PC-3 (cell line): Measurements from ENCODE around the gene FAF2. TPM values are rescaled to one million over a fixed set of nuclear protein-coding genes. Genes with fewer than 3 reads are reported as not detected.
"Not testable (repeated sequence)": the region's sequence is repeated elsewhere in the genome, so short reads cannot be mapped to it uniquely, and the experiment has no call there.

ENCODE experiments used
- ATAC-seq: fragments of 200-7000 bp; cut with Tn5 transposase; 2 replicates; pipeline ENCODE4 v1.9.1; 2020; ENCODE audit warnings: mild to moderate bottlenecking, moderate library complexity
- BruUV-seq: library from RNA; stranded (reverse); fragments of 400-500 nt; replicated peaks from 2 replicates; lab custom pipeline; 2021; lab: Mats Ljungman, UMichigan
- CTCF ChIA-PET: fragments of 300-600 bp; sonication (Branson Sonifier 250); formaldehyde crosslinking; loops from one replicate; lab custom pipeline; 2022; ENCODE audit warnings: antibody characterized with exemption; lab: Charles Lee
- POLR2A ChIA-PET: fragments of 300-600 bp; sonication (Branson Sonifier 250); formaldehyde crosslinking; loops from one replicate; lab custom pipeline; 2022; ENCODE audit warnings: antibody characterized with exemption; ENCODE audit not compliant: unreplicated experiment; lab: Charles Lee
- DNase-seq: peaks from one replicate; pipeline ENCODE4 v3.0.0-alpha.2; 2015
- H2AFZ ChIP-seq: fragments of 300-600 bp; sonication (generic); 2 replicates; pipeline ENCODE4 v1.6.0; 2016; ENCODE audit warnings: antibody characterized with exemption, low read length
- H3F3A ChIP-seq: fragments of 300-600 bp; sonication (generic); one replicate; pipeline ENCODE4 v1.6.0; 2017; ENCODE audit warnings: antibody characterized with exemption, low read length, control low read depth, mild to moderate bottlenecking; ENCODE audit not compliant: unreplicated experiment
- H3K27ac ChIP-seq: fragments of 300-600 bp; sonication (generic); 2 replicates; pipeline ENCODE4 v1.5.1; 2016; ENCODE audit warnings: mild to moderate bottlenecking, low read length
- H3K27me3 ChIP-seq: fragments of 300-600 bp; sonication (generic); 2 replicates; pipeline ENCODE4 v1.6.1; 2016; ENCODE audit warnings: low read length, mixed read lengths
- H3K36me3 ChIP-seq: fragments of 300-600 bp; sonication (generic); 2 replicates; pipeline ENCODE4 v1.6.1; 2016; ENCODE audit warnings: low read depth, mixed run types, low read length, mixed read lengths
- H3K4me1 ChIP-seq: fragments of 300-600 bp; sonication (generic); 2 replicates; pipeline ENCODE4 v1.5.1; 2016; ENCODE audit warnings: low read length; ENCODE audit not compliant: insufficient read depth
- H3K4me2 ChIP-seq: fragments of 300-600 bp; sonication (generic); 2 replicates; pipeline ENCODE4 v1.6.0; 2016; ENCODE audit warnings: low read length
- H3K4me3 ChIP-seq: fragments of 300-600 bp; sonication (generic); 2 replicates; pipeline ENCODE4 v1.5.1; 2016; ENCODE audit warnings: mild to moderate bottlenecking, low read length, mixed read lengths
- H3K79me2 ChIP-seq: fragments of 300-600 bp; sonication (generic); 2 replicates; pipeline ENCODE4 v1.6.1; 2017; ENCODE audit warnings: low read length, mixed read lengths
- H3K9ac ChIP-seq: fragments of 300-600 bp; sonication (generic); 2 replicates; pipeline ENCODE4 v1.6.0; 2016; ENCODE audit warnings: mild to moderate bottlenecking, low read length
- H3K9me2 ChIP-seq: fragments of 300-600 bp; sonication (generic); replicated peaks from 2 replicates; pipeline ENCODE4 v1.6.1; 2016; ENCODE audit warnings: mixed run types, low read length, mixed read lengths
- H3K9me3 ChIP-seq: fragments of 300-600 bp; sonication (generic); 2 replicates; pipeline ENCODE4 v1.6.1; 2016; ENCODE audit warnings: low read length, mixed read lengths
- H4K20me1 ChIP-seq: fragments of 300-600 bp; sonication (generic); 2 replicates; pipeline ENCODE4 v1.6.1; 2016; ENCODE audit warnings: low read length, mixed read lengths
- CTCF ChIP-seq: fragments of 300-600 bp; sonication (generic); conservative IDR thresholded peaks from 2 replicates; pipeline ENCODE4 v1.5.1; 2017; ENCODE audit warnings: antibody characterized with exemption, low read depth, mild to moderate bottlenecking, low read length
- EZH2 ChIP-seq: fragments of 300-600 bp; sonication (generic); IDR thresholded peaks from one replicate; pipeline ENCODE4 v1.6.1; 2017; ENCODE audit warnings: antibody characterized with exemption, mild to moderate bottlenecking, low read length; ENCODE audit not compliant: unreplicated experiment
- EZH2phosphoT487 ChIP-seq: fragments of 300-600 bp; sonication (generic); IDR thresholded peaks from 2 replicates; pipeline ENCODE4 v1.6.1; 2018; ENCODE audit warnings: mild to moderate bottlenecking, antibody characterized with exemption, low read length, borderline replicate concordance
- intact Hi-C: fragments of 100-400 bp; cut with micrococcal nuclease; formaldehyde crosslinking; loops from 2 replicates; pipeline ENCODE4 v1.9.0; 2023
- total RNA-seq: library from RNA; depleted of rRNA; stranded (reverse); fragments of >200 nt; gene quantifications from 2 replicates; pipeline ENCODE4 v1.2.3, GENCODE V29; 2014

Gene FAF2
- total RNA-seq, 1 experiment from 2014 or later = 51.4 TPM

- Histone ChIP-seq H3K9me3 (no peaks in the 10 kb centered on the region), H3K36me3 (peaks cover 36% of the 10 kb centered on the region), H3K4me2 (no peak overlapping the region), H3K27ac (no peak overlapping the region), H3K27me3 (no peaks in the 10 kb centered on the region), H4K20me1 (no peaks in the 10 kb centered on the region), H3K4me3 (no peak overlapping the region), H3K79me2 (peaks cover 34% of the 10 kb centered on the region), H3K9me2 (no peaks in the 10 kb centered on the region), H3F3A (peaks cover 2% of the 10 kb centered on the region), H3K9ac (no peak overlapping the region), H2AFZ (no peak overlapping the region), H3K4me1 (peaks cover 20% of the 10 kb centered on the region)
- TF ChIP-seq EZH2 = no peak
- TF ChIP-seq CTCF = no peak
- no peak for TF ChIP-seq EZH2phosphoT487
- CTCF ChIA-PET = no interaction called here
- POLR2A ChIA-PET = no interaction called here
- DNase-seq (no peak), ATAC-seq (no peak)
- intact Hi-C loops = no loop called here
- BruUV-seq = no TSS peak
These were observed 37.0 kb downstream of the FAF2 start for GRCh38 chr5:176485176-176485575.

- H3K9me3 ChIP-seq = no peaks in the 10 kb centered on the region
- H3K27ac ChIP-seq = no peak overlapping the region
- peaks cover 33% of the 10 kb centered on the region for H3K36me3 ChIP-seq
- H3K79me2 ChIP-seq = peaks cover 34% of the 10 kb centered on the region
- ATAC-seq = no peak
- H3K4me3 ChIP-seq = no peak overlapping the region
- no peak for DNase-seq
- intact Hi-C loops = no loop called here
- no peak for TF ChIP-seq EZH2
- TF ChIP-seq EZH2phosphoT487 = no peak
- no peak for TF ChIP-seq CTCF
- H3K9ac ChIP-seq = no peak overlapping the region
- no peak overlapping the region for H2AFZ ChIP-seq
- no peak overlapping the region for H3K4me2 ChIP-seq
- no TSS peak for BruUV-seq
- no peaks in the 10 kb centered on the region for H3K9me2 ChIP-seq
- H3K27me3 ChIP-seq = no peaks in the 10 kb centered on the region
- ChIA-PET POLR2A (no interaction called here), CTCF (interaction anchor here (0.7 kb wide), 1 partner anchor 20 kb away, joined by 3 read pairs; no protein-coding TSS in a partner anchor)
- H3F3A ChIP-seq = peaks cover 11% of the 10 kb centered on the region
- H4K20me1 ChIP-seq = no peaks in the 10 kb centered on the region
- H3K4me1 ChIP-seq = peaks cover 31% of the 10 kb centered on the region
These were observed 38.1 kb downstream of the FAF2 start for GRCh38 chr5:176486189-176486757.

- Histone ChIP-seq H3K36me3 (peaks cover 31% of the 10 kb centered on the region), H3K79me2 (peaks cover 35% of the 10 kb centered on the region), H3K4me1 (peaks cover 40% of the 10 kb centered on the region), H3F3A (peaks cover 20% of the 10 kb centered on the region)
- H3K27me3 ChIP-seq, BruUV-seq, H2AFZ ChIP-seq, H3K9ac ChIP-seq, H3K9me3 ChIP-seq, DNase-seq, H3K4me3 ChIP-seq, intact Hi-C loops, H3K4me2 ChIP-seq, H3K27ac ChIP-seq, H3K9me2 ChIP-seq, CTCF ChIA-PET, ATAC-seq, H4K20me1 ChIP-seq, POLR2A ChIA-PET: not testable (repeated sequence)
These were observed 39.0 kb downstream of the FAF2 start for GRCh38 chr5:176487160-176487559.
